GM19467 (cell line): ENCODE results near the gene TTLL5.
A peak's percentile ranks its signal among the peaks of the same experiment; 100 is the strongest.

Source experiments
- ATAC-seq: cut with Tn5 transposase; IDR thresholded peaks from one replicate; pipeline ENCODE4 v1.9.1; 2021; ENCODE audit warnings: mild to moderate bottlenecking, moderate library complexity; ENCODE audit not compliant: unreplicated experiment

The TTLL5 gene

GRCh38 chr14:75857199-75857598 lies 196.2 kb downstream of the TTLL5 start:
- ATAC-seq, result no peak

DNA sequence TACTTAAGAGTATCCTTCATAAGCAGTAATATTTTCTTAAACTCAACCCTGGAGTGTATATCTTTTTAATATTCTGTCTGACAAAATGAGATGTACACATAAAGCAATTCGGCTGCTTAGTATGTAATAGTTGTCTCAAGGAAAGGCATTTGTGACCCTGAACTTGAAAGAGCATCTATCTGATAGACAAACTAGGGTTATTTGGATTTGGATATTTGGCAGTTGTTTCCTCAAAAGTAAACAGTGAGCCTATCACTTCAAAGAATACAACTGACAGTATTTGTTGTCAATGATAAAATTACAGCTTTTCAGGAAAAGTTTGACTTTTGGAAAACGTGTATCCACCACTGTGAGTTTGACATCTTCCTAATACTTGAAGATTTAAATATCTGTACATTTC lies 197.3 kb downstream of the TTLL5 start:
- no peak for ATAC-seq

DNA sequence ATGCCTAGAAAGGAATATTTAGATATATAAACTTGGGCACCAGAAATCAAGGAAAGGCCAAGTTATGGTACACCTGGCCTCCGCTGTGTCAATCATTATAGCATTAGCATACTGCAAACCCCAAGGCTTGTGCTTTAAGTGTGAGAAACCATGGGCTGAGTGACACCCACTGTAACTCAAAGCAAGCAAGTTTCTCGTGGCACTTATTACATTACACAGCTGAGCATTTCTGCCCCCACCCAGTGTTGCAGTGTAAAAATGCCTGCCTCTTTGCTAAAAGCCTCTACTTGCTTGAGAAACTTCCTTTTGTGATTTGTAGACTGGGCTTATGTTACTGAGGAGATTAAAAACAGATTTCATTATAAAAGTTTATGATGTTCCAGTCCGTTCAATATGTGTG lies 198.7 kb downstream of the TTLL5 start:
- ATAC-seq, result no peak

- no peak for ATAC-seq
These were observed 199.6 kb downstream of the TTLL5 start for GRCh38 chr14:75860561-75861160.

DNA sequence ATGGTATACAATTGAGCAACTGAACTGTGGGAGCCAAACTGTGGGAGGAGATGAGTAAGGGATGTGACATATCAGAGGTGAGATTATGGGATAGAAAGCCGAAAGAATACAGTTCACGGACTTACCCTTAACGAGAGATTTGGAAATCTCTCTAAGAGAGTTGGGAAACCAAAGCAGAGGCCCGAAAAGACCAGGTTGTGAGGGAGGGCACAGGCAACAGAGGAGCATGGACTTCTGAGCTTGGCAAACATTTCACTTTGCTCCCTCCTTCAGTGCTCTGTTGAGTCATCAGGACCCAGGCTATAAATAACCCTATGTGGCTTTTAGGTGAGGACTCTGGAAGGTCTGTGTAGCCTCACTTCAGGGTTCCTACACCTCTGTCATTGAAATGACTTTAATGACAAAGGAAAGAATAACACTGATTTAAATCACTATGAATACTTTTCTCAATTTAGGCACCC lies 200.1 kb downstream of the TTLL5 start:
- ATAC-seq, result no peak

GRCh38 chr14:75863221-75863620 lies 202.2 kb downstream of the TTLL5 start:
- ATAC-seq, result no peak

DNA sequence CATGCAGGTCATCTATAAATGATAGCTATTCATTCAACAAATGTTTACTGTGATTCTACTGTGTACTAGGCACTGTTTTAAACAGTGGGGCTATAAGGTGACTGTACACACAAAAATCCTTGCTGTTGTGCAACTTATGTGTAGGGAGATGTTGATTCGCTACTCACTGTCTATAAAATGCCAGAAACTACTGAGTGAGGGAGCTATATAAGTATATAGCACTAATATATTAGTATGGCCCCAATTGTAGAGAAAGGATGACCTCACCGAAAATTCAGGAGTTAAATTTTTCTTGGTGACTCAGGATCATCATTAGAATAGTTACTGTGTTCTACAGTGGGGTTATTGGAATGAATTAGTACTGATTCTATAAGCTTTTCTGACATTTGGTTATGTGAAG lies 203.3 kb downstream of the TTLL5 start:
- no peak for ATAC-seq

DNA sequence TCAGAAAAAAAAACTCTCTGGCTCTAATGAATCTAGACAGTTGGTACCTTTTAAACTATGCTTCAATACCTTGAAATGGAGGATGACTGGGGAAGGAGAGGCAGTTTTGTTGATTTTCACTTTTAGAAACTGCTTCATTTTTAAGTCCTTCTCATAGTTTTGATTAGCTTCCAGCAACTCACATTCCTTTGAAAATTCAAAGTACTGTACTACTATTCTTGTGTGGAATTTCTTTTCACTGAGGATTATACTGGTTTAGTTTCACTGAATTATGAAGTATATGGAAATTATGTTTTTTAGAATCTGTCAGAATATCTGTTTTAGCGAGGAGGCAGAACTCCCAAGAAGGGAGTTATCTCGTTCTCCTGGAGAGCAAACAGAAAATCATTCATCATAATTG lies 204.5 kb downstream of the TTLL5 start:
- ATAC-seq, result no peak

DNA sequence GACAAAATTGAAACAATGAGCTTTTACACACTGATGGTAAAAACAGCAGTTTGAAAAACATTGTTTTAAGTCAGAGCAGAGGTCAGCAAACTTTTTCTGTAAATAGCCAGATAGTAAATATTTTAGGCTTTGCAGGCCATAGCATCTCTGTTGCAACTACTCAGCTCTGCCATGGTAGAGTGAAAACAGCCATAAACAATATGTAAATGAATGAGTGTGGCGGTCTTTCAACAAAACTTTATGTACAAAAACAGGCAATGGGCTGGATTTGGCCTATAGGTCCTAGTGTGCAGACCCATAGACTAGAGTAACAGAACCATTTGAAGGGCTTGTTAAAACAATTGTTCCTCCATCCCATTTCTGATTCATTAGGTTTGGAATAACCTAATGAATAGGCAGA lies 205.9 kb downstream of the TTLL5 start:
- no peak for ATAC-seq

DNA sequence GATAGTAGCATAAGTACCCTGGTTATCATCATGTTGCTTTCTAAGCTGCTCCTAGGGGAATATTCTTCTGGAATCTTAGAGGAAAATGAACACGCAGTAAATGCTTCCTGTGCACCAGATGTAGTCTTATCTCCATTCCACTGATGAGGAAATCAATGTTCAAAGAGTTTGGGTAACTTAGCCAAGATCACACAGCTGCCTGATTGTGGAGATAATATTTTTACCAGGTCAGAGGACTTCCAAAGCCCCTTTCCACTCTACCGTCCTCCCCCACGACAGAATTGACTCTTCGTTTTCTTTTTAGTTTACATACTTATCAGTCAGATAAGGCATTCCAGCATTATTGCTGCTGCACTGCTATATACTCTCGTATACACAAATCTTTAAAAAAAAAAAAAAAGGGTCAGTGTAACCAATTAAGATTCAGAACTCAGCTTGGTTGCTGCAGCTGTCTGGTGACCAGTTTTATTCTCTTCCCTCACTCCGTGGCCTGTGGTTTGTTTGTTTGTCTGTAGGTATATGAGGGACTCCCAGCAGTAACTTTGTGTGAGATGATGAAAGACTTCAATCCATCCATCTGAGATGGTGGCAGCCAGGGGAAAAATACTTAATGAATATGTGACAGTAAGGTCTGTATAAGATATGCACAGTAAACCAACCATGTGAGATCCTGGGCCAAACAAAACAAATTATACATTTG lies 210.3 kb downstream of the TTLL5 start:
- no peak for ATAC-seq

- ATAC-seq, result peak; percentile 93
These were observed 214.9 kb downstream of the TTLL5 start for GRCh38 chr14:75875958-75876357.

GRCh38 chr14:75876530-75876929 lies 215.5 kb downstream of the TTLL5 start:
- no peak for ATAC-seq

- ATAC-seq, result no peak
These were observed 216.2 kb downstream of the TTLL5 start for GRCh38 chr14:75877292-75877691.

GRCh38 chr14:75877884-75878283 lies 216.8 kb downstream of the TTLL5 start:
- no peak for ATAC-seq

DNA sequence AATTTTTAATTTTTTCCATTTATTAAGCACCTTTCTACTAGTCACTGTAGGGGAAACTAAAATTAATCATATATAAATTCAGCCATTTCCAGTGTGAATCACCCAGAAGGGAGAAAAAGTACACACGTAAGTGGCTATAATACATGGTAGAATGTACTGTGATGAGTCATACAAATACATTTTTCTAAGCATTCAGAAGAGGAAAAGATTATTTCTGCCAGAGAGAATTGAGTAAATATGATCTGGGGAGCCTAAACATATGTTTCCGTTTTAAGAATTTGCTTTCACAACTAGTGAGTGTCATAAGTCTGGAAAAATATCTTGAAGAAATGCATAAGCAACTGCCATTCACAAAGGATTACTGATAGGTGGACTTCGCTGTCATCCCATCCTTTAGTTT lies 218.0 kb downstream of the TTLL5 start:
- ATAC-seq, result no peak

DNA sequence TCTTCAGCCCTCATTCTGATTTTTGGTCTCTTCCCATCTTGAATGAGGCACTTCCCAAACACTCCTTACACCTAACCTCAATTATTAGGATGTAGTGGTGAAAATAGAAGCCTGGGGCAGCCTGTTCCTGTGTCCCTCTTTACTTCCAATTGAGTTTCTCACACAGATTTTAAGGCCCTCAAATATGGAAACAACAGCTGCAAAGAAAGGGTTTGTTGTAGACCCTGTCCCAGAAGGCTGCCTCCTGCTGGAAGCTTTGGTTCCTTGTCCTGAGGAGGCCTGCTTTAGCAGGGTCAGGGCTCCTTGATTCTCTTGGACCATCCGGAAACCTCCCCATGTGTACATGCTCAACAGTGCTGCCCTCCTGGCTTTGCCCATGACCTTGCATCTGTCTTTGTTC lies 219.5 kb downstream of the TTLL5 start:
- no peak for ATAC-seq

GRCh38 chr14:75881994-75882393 lies 220.9 kb downstream of the TTLL5 start:
- ATAC-seq, result no peak

- no peak for ATAC-seq
These were observed 223.2 kb downstream of the TTLL5 start for GRCh38 chr14:75884198-75884611.

DNA sequence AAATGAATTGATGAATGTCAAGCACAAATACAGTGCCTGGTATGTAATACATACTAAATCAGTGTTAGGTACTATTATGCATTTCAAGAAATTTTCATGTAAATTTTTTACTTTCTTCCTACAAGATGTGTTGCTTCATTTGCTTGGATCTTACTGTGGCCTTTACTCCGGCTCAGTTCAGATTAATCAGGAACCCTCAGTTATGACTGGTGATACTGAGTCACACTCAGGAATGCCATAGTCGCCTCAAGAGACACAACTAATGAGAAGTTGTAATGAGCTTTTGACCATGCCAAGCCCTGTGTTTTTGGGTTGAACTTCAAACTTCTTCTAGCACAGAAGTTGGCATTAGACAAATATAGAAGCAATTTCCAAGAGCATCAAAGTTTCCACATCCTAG lies 224.8 kb downstream of the TTLL5 start:
- ATAC-seq, result no peak

DNA sequence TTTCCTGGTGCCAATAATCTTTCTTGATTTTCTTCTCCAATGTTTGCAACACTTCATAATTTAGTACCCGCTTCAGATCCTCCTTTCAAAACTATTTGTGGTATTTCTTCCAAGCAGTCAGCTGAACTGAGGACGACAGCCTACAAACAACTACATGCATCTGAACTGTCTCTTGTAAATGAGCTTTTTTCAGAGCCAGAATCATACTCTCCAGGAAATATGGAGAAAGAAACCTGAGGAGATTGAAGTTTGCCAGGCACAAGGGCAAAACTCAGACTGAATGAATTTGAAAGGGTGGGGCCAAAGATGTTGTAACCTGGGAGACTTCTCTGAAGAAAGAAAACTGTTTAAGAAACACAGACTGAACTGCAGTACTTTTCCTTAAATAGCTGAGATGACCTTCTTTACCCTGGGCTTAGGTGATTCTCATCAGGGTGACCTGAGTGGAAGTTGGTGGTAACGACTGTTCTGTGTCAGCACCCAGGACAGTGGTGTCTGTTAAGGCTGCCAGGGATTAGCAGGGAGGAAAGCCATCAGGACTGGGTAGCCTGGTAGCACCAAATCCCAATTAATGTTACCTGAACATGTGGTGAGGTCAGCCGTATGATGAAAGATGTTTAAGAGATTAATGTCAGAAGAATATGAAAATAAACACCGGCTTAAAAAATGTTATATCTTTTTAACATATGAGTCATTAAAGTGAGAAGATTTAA lies 225.7 kb downstream of the TTLL5 start:
- ATAC-seq, result no peak

- no peak for ATAC-seq
These were observed 227.9 kb downstream of the TTLL5 start for GRCh38 chr14:75888945-75889344.

DNA sequence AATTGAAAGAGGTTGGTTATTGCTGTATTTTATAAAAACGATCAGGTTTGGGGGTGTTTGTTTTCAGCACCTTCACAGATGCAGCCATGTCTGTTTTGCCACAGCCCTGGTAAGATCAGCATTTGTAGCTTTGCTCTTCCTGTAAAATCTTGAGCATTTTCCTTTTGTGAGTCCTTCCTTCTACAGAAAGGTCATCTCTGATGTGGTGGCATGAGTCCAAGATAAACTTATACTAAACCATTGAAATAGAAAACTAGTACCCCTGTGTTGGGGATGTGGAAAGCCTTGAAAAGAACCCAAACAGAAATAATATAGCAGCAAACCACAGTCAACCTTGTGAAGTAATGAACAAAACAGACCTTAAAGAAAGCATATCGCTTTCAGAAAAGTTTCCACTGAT lies 235.3 kb downstream of the TTLL5 start:
- ATAC-seq, result no peak
